Psoas muscle (tissue), 8 donors: ENCODE results near the gene KMO. TPM values are rescaled to one million over a fixed set of nuclear protein-coding genes. Genes with fewer than 3 reads are reported as not detected.

Experiments
- ATAC-seq, 4 donors: fragments of 200-7000 bp; cut with Tn5 transposase; one replicate each; pipeline ENCODE4 v1.9.1; 2020; ENCODE audit warnings: moderate library complexity in 3 of 4, mild to moderate bottlenecking in 2 of 4
- DNase-seq, 2 donors: peaks; one replicate each; pipeline ENCODE4 v3.0.0-alpha.2; 2020
- H3K27ac ChIP-seq: fragments of 200-600 bp; one replicate; pipeline ENCODE4 v1.8.0; 2022
- H3K27me3 ChIP-seq, 3 donors: fragments of 200-600 bp in 1 of 3; one replicate each; pipeline versions ENCODE4 v1.6.1 to v1.8.0; 2013 to 2022; ENCODE audit warnings: low read length in 2 of 3, mild to moderate bottlenecking in 2 of 3, moderate library complexity in 1 of 3; ENCODE audit not compliant: insufficient read depth in 3 of 3
- H3K36me3 ChIP-seq, 2 donors: fragments of 200-600 bp in 1 of 2; one replicate each; pipeline versions ENCODE4 v1.6.1 to v1.8.0; 2013 to 2022; ENCODE audit warnings: low read depth in 1 of 2, mild to moderate bottlenecking in 1 of 2, moderate library complexity in 1 of 2; ENCODE audit not compliant: insufficient read depth in 1 of 2
- H3K4me1 ChIP-seq: fragments of 200-600 bp; one replicate; pipeline ENCODE4 v1.8.0; 2022
- H3K4me3 ChIP-seq: fragments of 200-600 bp; one replicate; pipeline ENCODE4 v1.8.0; 2022; ENCODE audit warnings: mild to moderate bottlenecking
- H3K9me3 ChIP-seq: fragments of 200-600 bp; one replicate; pipeline ENCODE4 v1.8.0; 2022
- WGBS, 3 donors: extraction: QIAGEN DNeasy Blood & Tissue Kit; methylation state at CpG; one replicate each; pipeline versions ENCODE4 v1.1.6 to v1.1.7; 2013; 5-methylcytosine and 5-hydroxymethylcytosine counted together
- intact Hi-C, 2 donors: fragments of 100-400 bp; cut with DNase I; formaldehyde crosslinking; loops; one replicate each; pipeline versions ENCODE4 v1.11.0 to v1.14.2; 2022
- polyA plus RNA-seq, 3 donors: library from polyadenylated mRNA; stranded (reverse); fragments of 200-250 nt; gene quantifications; one replicate each; pipeline ENCODE4 v1.2.3, GENCODE V29; 2013
- total RNA-seq, 4 donors: library from RNA; stranded (reverse); fragmentation: NEBNext Ultra II Directional in 2 of 4; extraction: Animal tissue kit (Norgen Biotek cat#: 25700) in 2 of 4; gene quantifications; one replicate each; pipeline versions ENCODE4 v1.2.1 to v1.2.4, GENCODE V29; 2021 to 2023
- TF ChIP-seq, protein P1 (sequence below): fragments of 200-600 bp; IDR thresholded peaks from one replicate; pipeline ENCODE4 v1.8.0; 2022; ENCODE audit warnings: antibody characterized with exemption
- donor health status: healthy with polysubstance abuse.
- donor health status: DM: no; HTN: no; CAD: no; lungs with moderate emphysema.
- donor health status: Bipolar disorder and iron deficiency.
- donor health status: healthy.
- donor health status: DM: yes; HTN: yes; CAD: no.
- donor health status: DM: no; HTN: no; CAD: no.
- donor health status: DM: no; HTN: no; CAD: no.
- donor health status: DM: yes; HTN: yes; CAD: no.

Gene KMO
- total and polyA plus RNA-seq, 7 donors: 0.03 to 0.21 (median 0.06) TPM; not detected in 2

DNA sequence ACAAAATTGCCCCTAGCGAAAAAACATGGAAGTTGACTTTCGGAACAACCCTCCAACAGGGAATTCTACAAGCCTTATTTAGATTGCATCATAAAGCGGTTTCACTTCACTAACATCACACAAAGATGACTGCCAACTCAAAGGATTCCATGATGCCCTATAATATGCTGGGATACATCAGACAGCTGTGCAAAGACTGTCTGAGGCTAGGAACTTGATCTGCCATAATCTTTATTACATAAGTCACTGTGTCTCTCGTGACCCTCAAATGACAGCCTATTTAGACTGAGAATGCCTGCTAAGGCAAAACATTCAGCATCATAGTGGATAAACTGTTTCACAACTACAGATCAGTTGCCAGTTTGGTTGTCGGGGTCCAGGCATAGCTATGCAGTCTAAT is 36.4 kb upstream of the KMO start:
- intact Hi-C loops: no loop called here
- Histone ChIP-seq H3K27ac (no peak overlapping the region), H3K4me1 (no peaks in the 10 kb centered on the region), H3K9me3 (no peaks in the 10 kb centered on the region), H3K27me3 (no peaks in the 10 kb centered on the region), H3K36me3 (peaks cover 3 to 78% of the 10 kb centered on the region in 2 donors), H3K4me3 (no peak overlapping the region)
- 78 to 83% (median 79%) methylated on average over 5 of the region's 5 CpGs for WGBS, 3 donors
- no peak for ATAC-seq
- no peak for DNase-seq
- TF ChIP-seq, protein P1, sequence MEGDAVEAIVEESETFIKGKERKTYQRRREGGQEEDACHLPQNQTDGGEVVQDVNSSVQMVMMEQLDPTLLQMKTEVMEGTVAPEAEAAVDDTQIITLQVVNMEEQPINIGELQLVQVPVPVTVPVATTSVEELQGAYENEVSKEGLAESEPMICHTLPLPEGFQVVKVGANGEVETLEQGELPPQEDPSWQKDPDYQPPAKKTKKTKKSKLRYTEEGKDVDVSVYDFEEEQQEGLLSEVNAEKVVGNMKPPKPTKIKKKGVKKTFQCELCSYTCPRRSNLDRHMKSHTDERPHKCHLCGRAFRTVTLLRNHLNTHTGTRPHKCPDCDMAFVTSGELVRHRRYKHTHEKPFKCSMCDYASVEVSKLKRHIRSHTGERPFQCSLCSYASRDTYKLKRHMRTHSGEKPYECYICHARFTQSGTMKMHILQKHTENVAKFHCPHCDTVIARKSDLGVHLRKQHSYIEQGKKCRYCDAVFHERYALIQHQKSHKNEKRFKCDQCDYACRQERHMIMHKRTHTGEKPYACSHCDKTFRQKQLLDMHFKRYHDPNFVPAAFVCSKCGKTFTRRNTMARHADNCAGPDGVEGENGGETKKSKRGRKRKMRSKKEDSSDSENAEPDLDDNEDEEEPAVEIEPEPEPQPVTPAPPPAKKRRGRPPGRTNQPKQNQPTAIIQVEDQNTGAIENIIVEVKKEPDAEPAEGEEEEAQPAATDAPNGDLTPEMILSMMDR: no peak

DNA sequence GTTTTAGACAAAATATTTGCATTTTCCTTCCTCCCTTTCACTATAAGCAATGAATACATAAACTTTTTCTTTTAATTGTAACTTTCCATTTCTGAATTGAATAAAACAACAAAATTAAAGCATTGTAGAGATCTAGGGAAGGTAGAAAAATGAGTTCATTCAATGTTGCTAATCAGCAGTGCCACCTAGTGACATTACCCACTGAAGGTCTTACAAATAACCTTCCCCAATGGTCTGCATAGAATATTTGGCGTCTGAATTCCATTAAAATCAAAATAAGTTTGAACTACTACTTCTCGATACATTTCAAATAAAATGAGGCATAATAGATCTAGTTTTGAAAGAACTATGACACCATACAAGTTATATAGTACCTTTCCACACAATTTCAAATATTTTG is 32.3 kb upstream of the KMO start:
- Histone ChIP-seq H3K4me3 (no peak overlapping the region), H3K27me3 (no peaks in the 10 kb centered on the region), H3K4me1 (no peaks in the 10 kb centered on the region), H3K27ac (no peak overlapping the region), H3K36me3 (peaks cover 14 to 99% of the 10 kb centered on the region in 2 donors), H3K9me3 (no peaks in the 10 kb centered on the region)
- intact Hi-C loops: no loop called here
- 67 to 84% (median 77%) methylated on average over 2 of the region's 2 CpGs for WGBS, 3 donors
- DNase-seq (no peak), ATAC-seq (no peak)
- TF ChIP-seq, protein P1: no peak

DNA sequence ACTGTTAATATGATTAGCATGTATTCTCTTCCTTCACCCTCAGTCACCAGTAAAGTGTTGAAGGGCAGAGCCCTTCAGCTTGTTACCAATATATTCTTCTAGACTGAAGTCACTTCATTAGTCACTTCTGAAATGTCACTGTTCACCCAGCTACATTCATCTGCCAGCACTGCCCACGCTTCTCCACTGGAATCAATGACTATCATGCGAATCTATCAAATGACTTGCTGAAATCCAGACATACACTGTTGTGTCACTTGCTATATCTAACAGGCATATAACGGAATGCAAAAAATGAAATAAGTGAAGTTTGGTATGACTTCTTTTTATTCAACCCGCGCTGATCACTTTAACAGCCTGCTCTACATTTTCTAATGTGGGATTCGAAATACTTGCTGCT is 28.7 kb upstream of the KMO start:
- H3K4me1 ChIP-seq: no peaks in the 10 kb centered on the region
- no peak for DNase-seq
- TF ChIP-seq, protein P1: no peak
- H3K27ac ChIP-seq: no peak overlapping the region
- H3K36me3 ChIP-seq: peaks cover 15 to 99% of the 10 kb centered on the region in 2 donors
- WGBS, 3 donors: 93 to 98% (median 96%) methylated on average over 6 of the region's 6 CpGs
- H3K9me3 ChIP-seq: no peaks in the 10 kb centered on the region
- H3K4me3 ChIP-seq: no peak overlapping the region
- no peak for ATAC-seq
- intact Hi-C loops: no loop called here
- H3K27me3 ChIP-seq: no peaks in the 10 kb centered on the region

DNA sequence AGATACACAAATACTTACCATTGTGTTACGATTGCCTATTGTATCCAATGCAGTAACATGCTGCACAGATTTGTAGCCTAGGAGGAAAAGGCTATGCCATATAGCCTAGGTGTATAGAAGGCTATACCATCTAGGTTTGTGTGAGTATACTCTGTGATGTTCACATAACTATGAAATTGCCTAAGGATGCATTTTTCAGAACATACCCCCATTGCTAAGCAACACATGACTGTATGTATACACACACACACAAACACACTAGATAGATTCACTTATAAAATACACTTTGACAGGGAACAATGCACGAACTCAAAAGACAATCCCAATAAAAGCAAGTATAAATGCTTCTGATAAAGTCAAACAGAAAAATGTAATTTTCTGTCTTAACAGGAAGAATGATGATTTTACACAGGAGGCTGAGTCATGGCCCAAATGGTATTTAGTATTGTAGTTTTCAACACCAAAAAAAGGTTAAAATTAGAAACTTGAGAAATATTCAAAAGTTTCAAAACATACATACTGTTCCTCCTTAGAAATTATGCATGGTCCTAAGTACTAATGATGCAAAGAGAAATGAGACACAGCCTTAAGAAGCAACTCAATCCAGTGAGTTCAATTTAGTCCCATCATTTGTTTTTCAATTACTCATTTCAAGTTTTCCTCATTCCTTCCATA is 24.9 kb upstream of the KMO start:
- 86 to 96% (median 90%) methylated on average over 2 of the region's 2 CpGs for WGBS, 3 donors
- Histone ChIP-seq H3K4me3 (no peak overlapping the region), H3K27me3 (no peaks in the 10 kb centered on the region), H3K9me3 (no peaks in the 10 kb centered on the region), H3K27ac (no peak overlapping the region), H3K36me3 (peaks cover 13 to 99% of the 10 kb centered on the region in 2 donors), H3K4me1 (no peaks in the 10 kb centered on the region)
- ATAC-seq (no peak), DNase-seq (no peak)
- intact Hi-C loops: no loop called here
- TF ChIP-seq, protein P1: no peak

DNA sequence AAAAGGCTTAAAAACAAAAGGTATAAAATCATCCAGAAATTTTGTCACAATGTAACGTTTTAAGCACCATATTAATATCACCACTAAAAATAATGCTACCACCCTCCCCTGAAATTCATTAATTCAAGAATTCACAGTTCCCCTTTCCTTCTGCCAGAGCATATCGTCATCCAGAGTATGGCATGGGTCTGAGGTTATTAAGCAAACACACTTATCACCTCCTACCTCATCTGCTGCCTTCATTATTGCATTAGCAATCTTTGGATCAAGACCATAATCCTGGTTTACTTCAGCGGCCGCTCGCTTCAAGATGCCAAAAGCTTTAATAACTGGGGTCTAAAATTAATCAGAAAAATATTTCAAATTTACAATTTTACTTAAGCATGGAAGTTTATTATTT is 18.8 kb upstream of the KMO start:
- Histone ChIP-seq H3K4me3 (no peak overlapping the region), H3K4me1 (peaks cover 17% of the 10 kb centered on the region), H3K36me3 (peaks cover 1 to 82% of the 10 kb centered on the region in 2 donors), H3K9me3 (no peaks in the 10 kb centered on the region), H3K27ac (no peak overlapping the region), H3K27me3 (no peaks in the 10 kb centered on the region)
- DNase-seq (no peak), ATAC-seq (no peak)
- intact Hi-C loops: loop anchor here in 1 of 2 donors (10.0 kb wide), 1 partner anchor 331 kb away; the partner anchor contains the start of gene EXO1
- TF ChIP-seq, protein P1: no peak
- WGBS, 3 donors: 83 to 90% (median 88%) methylated on average over 5 of the region's 5 CpGs
